Calu3 (cell line): Measurements from ENCODE around the gene RASA1. TPM values are rescaled to one million over a fixed set of nuclear protein-coding genes. Genes with fewer than 3 reads are reported as not detected.
A peak's percentile ranks its signal among the peaks of the same experiment; 100 is the strongest.

Source experiments
- BruUV-seq: library from RNA; stranded (reverse); fragments of 400-500 nt; replicated peaks from 2 replicates; lab custom pipeline; 2021; lab: Mats Ljungman, UMichigan
- CTCF ChIA-PET: fragments of 300-600 bp; sonication (Branson Sonifier 250); formaldehyde crosslinking; loops from one replicate; lab custom pipeline; 2022; ENCODE audit warnings: antibody characterized with exemption; lab: Charles Lee
- DNase-seq: peaks from one replicate; pipeline ENCODE4 v3.0.0; 2022
- H3K27ac Mint-ChIP-seq: one replicate; pipeline ENCODE4 v1.8.0; 2022; ENCODE audit warnings: mixed read lengths; ENCODE audit not compliant: unreplicated experiment
- H3K27me3 Mint-ChIP-seq: one replicate; pipeline ENCODE4 v1.8.0; 2022; ENCODE audit warnings: mixed read lengths; ENCODE audit not compliant: unreplicated experiment
- H3K36me3 Mint-ChIP-seq: one replicate; pipeline ENCODE4 v1.8.0; 2022; ENCODE audit warnings: mild to moderate bottlenecking, moderate library complexity, mixed read lengths; ENCODE audit not compliant: insufficient read depth, unreplicated experiment
- H3K4me1 Mint-ChIP-seq: one replicate; pipeline ENCODE4 v1.8.0; 2022; ENCODE audit warnings: mild to moderate bottlenecking, low read depth, mixed read lengths; ENCODE audit not compliant: unreplicated experiment
- H3K4me3 Mint-ChIP-seq: one replicate; pipeline ENCODE4 v1.8.0; 2022; ENCODE audit warnings: mild to moderate bottlenecking, low read depth, moderate library complexity, mixed read lengths; ENCODE audit not compliant: unreplicated experiment
- H3K9me3 Mint-ChIP-seq: one replicate; pipeline ENCODE4 v1.8.0; 2022; ENCODE audit warnings: low read depth, mixed read lengths; ENCODE audit not compliant: unreplicated experiment
- CTCF ChIP-seq: fragments of 200-600 bp; IDR thresholded peaks from one replicate; pipeline ENCODE4 v1.8.0; 2022; ENCODE audit warnings: antibody characterized with exemption; ENCODE audit not compliant: unreplicated experiment
- intact Hi-C: fragments of 100-400 bp; cut with micrococcal nuclease; formaldehyde crosslinking; loops from one replicate; pipeline ENCODE4 v1.10.0; 2022; ENCODE audit not compliant: unreplicated experiment
- total RNA-seq: library from RNA; stranded (reverse); gene quantifications from 2 replicates; pipeline ENCODE4 v1.2.3, GENCODE V29; 2022

RASA1 gene
- total RNA-seq, 1 experiment from 2014 or later: 193 TPM

- no peak for DNase-seq
- intact Hi-C loops: no loop called here
- Mint-ChIP-seq H3K27me3 (no peaks in the 10 kb centered on the region), H3K4me1 (peaks cover 73% of the 10 kb centered on the region), H3K27ac (peak overlapping the region; percentile 14), H3K4me3 (no peak overlapping the region), H3K36me3 (peaks cover 75% of the 10 kb centered on the region), H3K9me3 (peaks cover 4% of the 10 kb centered on the region)
- no peak for TF ChIP-seq CTCF
- CTCF ChIA-PET: interaction anchor here (1.1 kb wide), 1 partner anchor 22 kb away, joined by 3 read pairs; no protein-coding TSS in a partner anchor
- no TSS peak for BruUV-seq
Observed at GRCh38 chr5:87322381-87322780, 54.7 kb downstream of the RASA1 start.

- Mint-ChIP-seq H3K4me1 (peaks cover 80% of the 10 kb centered on the region), H3K27ac (peak overlapping the region; percentile 63), H3K4me3 (no peak overlapping the region), H3K36me3 (peaks cover 61% of the 10 kb centered on the region), H3K27me3 (no peaks in the 10 kb centered on the region), H3K9me3 (no peaks in the 10 kb centered on the region)
- CTCF ChIA-PET: interaction anchor here (0.8 kb wide), 1 partner anchor 110 kb away, joined by 5 read pairs; no protein-coding TSS in a partner anchor
- intact Hi-C loops: loop anchor here (5.0 kb wide), 1 partner anchor 46 kb away; no protein-coding TSS in a partner anchor
- no TSS peak for BruUV-seq
- no peak for TF ChIP-seq CTCF
- no peak for DNase-seq
Observed at GRCh38 chr5:87327998-87328397, 60.3 kb downstream of the RASA1 start.

- H3K27me3 Mint-ChIP-seq: no peaks in the 10 kb centered on the region
- H3K27ac Mint-ChIP-seq: peak overlapping the region; percentile 47
- TF ChIP-seq CTCF: no peak
- no TSS peak for BruUV-seq
- H3K9me3 Mint-ChIP-seq: no peaks in the 10 kb centered on the region
- CTCF ChIA-PET: interaction anchor here (0.7 kb wide), 1 partner anchor 23 kb away, joined by 5 read pairs; no protein-coding TSS in a partner anchor
- H3K4me1 Mint-ChIP-seq: peaks cover 69% of the 10 kb centered on the region
- peaks cover 64% of the 10 kb centered on the region for H3K36me3 Mint-ChIP-seq
- DNase-seq: no peak
- intact Hi-C loops: loop anchor here (5.0 kb wide), 1 partner anchor 47 kb away; no protein-coding TSS in a partner anchor
- H3K4me3 Mint-ChIP-seq: peak overlapping the region; percentile 34
Observed at GRCh38 chr5:87329114-87329513, 61.4 kb downstream of the RASA1 start.

GRCh38 chr5:87339986-87340385, 72.3 kb downstream of the RASA1 start:
- Mint-ChIP-seq H3K27me3 (no peaks in the 10 kb centered on the region), H3K4me1 (peaks cover 13% of the 10 kb centered on the region), H3K36me3 (peaks cover 80% of the 10 kb centered on the region), H3K9me3 (no peaks in the 10 kb centered on the region), H3K4me3 (no peak overlapping the region), H3K27ac (peak overlapping the region; percentile 1)
- intact Hi-C loops: no loop called here
- TF ChIP-seq CTCF: no peak
- no TSS peak for BruUV-seq
- no peak for DNase-seq
- CTCF ChIA-PET: no interaction called here
